ENCODE data around the gene DARS1.

Gene DARS1

DNA sequence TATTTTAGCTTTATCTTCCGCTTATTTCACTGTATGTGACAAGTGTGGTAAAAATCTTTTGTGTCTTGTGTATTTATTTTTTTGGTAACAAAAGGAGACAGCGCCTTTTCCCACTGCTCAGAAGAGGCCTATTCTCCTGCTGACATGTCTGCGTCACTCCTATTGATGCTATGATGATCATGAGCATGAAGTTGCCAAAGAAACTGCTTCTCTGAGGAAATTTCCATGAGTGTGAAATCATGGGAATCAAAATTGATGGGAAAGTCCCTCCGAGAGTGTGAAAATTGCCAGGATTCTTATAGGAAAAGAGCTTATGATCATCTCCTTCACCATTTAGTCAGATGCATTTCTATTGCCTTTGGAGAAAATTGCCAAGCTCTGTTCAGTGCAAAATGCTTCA lies 36.5 kb upstream of the DARS1 start:
- Mint-ChIP-seq H3K4me3 (no peak overlapping the region), H3K36me3 (ENCODE audit: low read depth) (no peaks in the 10 kb centered on the region), H3K27me3 (no peaks in the 10 kb centered on the region), H3K4me1 (peaks cover 11% of the 10 kb centered on the region), H3K9me3 (no peaks in the 10 kb centered on the region), H3K27ac (no peak overlapping the region)
- no peak for ATAC-seq
- no peak for DNase-seq

- H3K4me3 Mint-ChIP-seq = no peak overlapping the region
- no peaks in the 10 kb centered on the region for H3K27me3 Mint-ChIP-seq
- H3K27ac Mint-ChIP-seq = no peak overlapping the region
- ATAC-seq (no peak), DNase-seq (no peak)
- no peaks in the 10 kb centered on the region for H3K9me3 Mint-ChIP-seq
- H3K36me3 Mint-ChIP-seq (ENCODE audit: low read depth) = no peaks in the 10 kb centered on the region
- peaks cover 11% of the 10 kb centered on the region for H3K4me1 Mint-ChIP-seq
Measured at GRCh38 chr2:136021406-136021805, 36.0 kb upstream of the DARS1 start.

DNA sequence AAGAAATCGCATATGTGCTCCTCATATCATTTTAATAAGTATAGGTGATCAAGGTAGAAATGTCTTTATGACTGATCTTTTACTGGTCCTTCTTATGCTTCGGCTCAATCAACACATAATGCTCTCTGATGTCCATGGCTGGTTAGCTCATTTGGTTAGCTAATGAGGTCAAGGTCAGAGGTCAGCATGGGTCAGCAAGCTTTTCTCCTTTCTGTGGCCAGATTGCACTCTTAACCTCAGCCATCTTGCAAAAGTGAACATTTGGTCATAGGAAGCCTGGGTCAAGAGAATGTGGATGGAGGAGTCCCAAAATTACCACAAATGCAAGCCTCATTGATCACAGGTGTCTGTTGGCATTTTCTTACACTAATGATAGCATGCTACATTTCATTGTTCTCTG lies 35.4 kb upstream of the DARS1 start:
- Mint-ChIP-seq H3K36me3 (ENCODE audit: low read depth) (no peaks in the 10 kb centered on the region), H3K9me3 (peaks cover under 1% of the 10 kb centered on the region), H3K4me1 (peaks cover 11% of the 10 kb centered on the region), H3K4me3 (no peak overlapping the region), H3K27ac (no peak overlapping the region), H3K27me3 (no peaks in the 10 kb centered on the region)
- ATAC-seq (no peak), DNase-seq (no peak)

DNA sequence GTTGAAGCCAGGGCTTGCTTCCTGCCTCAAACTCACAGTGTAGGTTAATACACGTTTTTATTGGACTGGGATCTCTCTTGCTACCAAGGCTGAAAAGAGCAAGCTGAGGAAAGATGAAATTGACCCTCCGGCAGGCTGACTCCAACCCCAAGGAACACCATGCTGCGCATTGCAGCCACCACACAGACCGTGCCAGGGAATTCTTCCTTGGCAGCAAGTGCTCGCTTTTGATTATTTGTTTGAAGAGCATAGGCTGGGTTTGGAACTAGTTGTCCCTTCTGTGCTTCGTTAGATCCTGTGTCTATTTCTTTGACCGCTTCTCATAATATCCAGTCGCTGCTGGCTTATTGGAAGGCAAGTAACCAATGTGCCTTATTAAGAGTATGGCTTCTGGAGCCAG lies 34.4 kb upstream of the DARS1 start:
- Mint-ChIP-seq H3K4me3 (no peak overlapping the region), H3K9me3 (peaks cover 6% of the 10 kb centered on the region), H3K27me3 (no peaks in the 10 kb centered on the region), H3K36me3 (ENCODE audit: low read depth) (no peaks in the 10 kb centered on the region), H3K27ac (no peak overlapping the region), H3K4me1 (peaks cover 13% of the 10 kb centered on the region)
- DNase-seq (no peak), ATAC-seq (no peak)

- Mint-ChIP-seq H3K4me3 (no peak overlapping the region), H3K9me3 (peaks cover 6% of the 10 kb centered on the region), H3K27me3 (no peaks in the 10 kb centered on the region), H3K27ac (no peak overlapping the region), H3K4me1 (peaks cover 13% of the 10 kb centered on the region), H3K36me3 (ENCODE audit: low read depth) (no peaks in the 10 kb centered on the region)
- ATAC-seq = no peak
- no peak for DNase-seq
Measured at GRCh38 chr2:136019306-136019705, 33.9 kb upstream of the DARS1 start.

DNA sequence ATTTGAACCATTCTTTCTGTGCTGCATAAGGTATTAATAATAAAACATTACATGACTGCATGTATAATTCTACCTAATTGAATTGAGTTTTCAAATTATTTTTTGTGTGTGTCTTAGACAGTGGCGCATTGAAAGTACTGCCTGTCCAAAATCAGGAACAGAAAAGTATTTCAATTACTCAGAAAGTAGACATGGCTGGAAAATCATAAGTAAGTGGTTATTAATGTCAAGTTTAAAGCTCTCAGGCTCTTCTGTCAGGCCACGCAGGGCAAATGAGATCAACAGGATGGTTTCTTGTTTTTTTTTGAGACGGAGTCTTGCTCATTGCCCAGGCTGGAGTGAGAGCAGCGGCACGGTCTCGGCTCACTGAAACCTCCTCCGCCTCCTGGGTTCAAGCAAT lies 32.4 kb upstream of the DARS1 start:
- H3K4me1 Mint-ChIP-seq = peaks cover 19% of the 10 kb centered on the region
- no peaks in the 10 kb centered on the region for H3K27me3 Mint-ChIP-seq
- H3K4me3 Mint-ChIP-seq = no peak overlapping the region

DNA sequence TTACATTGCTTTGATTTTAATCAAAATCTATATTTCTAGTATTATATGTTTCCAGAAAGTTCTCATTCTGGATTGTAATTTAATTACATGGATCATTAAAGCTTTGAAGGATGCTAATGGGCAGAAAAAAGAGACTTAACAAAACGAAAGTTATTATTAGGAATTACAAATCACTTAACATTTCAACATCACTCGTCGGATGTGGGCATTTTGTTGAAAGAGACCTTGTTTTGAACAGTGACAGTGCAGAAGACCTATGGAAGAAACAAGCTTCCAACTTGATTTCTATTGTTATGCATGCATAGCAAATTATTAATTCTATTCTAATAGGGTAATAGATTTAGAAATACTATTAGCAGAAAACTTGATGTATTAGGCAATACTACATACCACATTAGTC lies 31.4 kb upstream of the DARS1 start:
- H3K27ac Mint-ChIP-seq = no peak overlapping the region
- no peak for ATAC-seq
- no peak for DNase-seq
- no peak overlapping the region for H3K4me3 Mint-ChIP-seq
- peaks cover 19% of the 10 kb centered on the region for H3K4me1 Mint-ChIP-seq
- H3K36me3 Mint-ChIP-seq (ENCODE audit: low read depth) = no peaks in the 10 kb centered on the region
- no peaks in the 10 kb centered on the region for H3K27me3 Mint-ChIP-seq
- H3K9me3 Mint-ChIP-seq = peaks cover 6% of the 10 kb centered on the region

More for the DNA sequence above, 32.4 kb upstream of the DARS1 start:
- H3K9me3 Mint-ChIP-seq = peaks cover 6% of the 10 kb centered on the region
- no peak overlapping the region for H3K27ac Mint-ChIP-seq
- DNase-seq (no peak), ATAC-seq (no peak)
- no peaks in the 10 kb centered on the region for H3K36me3 Mint-ChIP-seq (ENCODE audit: low read depth)

GRCh38 chr2:136016427-136016826 lies 31.0 kb upstream of the DARS1 start:
- Mint-ChIP-seq H3K36me3 (ENCODE audit: low read depth) (no peaks in the 10 kb centered on the region), H3K4me1 (peaks cover 19% of the 10 kb centered on the region), H3K27me3 (no peaks in the 10 kb centered on the region), H3K27ac (no peak overlapping the region), H3K9me3 (peaks cover 6% of the 10 kb centered on the region), H3K4me3 (no peak overlapping the region)
- DNase-seq (no peak), ATAC-seq (no peak)

- Mint-ChIP-seq H3K27me3 (no peaks in the 10 kb centered on the region), H3K4me3 (no peak overlapping the region), H3K36me3 (ENCODE audit: low read depth) (no peaks in the 10 kb centered on the region), H3K9me3 (peaks cover 6% of the 10 kb centered on the region), H3K27ac (no peak overlapping the region), H3K4me1 (peaks cover 19% of the 10 kb centered on the region)
- ATAC-seq = no peak
- no peak for DNase-seq
Measured at GRCh38 chr2:136015699-136016098, 30.3 kb upstream of the DARS1 start.

- Mint-ChIP-seq H3K9me3 (peaks cover 6% of the 10 kb centered on the region), H3K36me3 (ENCODE audit: low read depth) (no peaks in the 10 kb centered on the region), H3K27me3 (no peaks in the 10 kb centered on the region), H3K4me1 (peaks cover 16% of the 10 kb centered on the region), H3K27ac (no peak overlapping the region), H3K4me3 (no peak overlapping the region)
- no peak for DNase-seq
- no peak for ATAC-seq
Measured at GRCh38 chr2:136014411-136014810, 29.0 kb upstream of the DARS1 start.

- Mint-ChIP-seq H3K9me3 (peaks cover 6% of the 10 kb centered on the region), H3K4me3 (no peak overlapping the region)
Measured at GRCh38 chr2:136013955-136014354, 28.5 kb upstream of the DARS1 start.

GRCh38 chr2:136013136-136013685 lies 27.8 kb upstream of the DARS1 start:
- Mint-ChIP-seq H3K36me3 (ENCODE audit: low read depth) (no peaks in the 10 kb centered on the region), H3K27ac (no peak overlapping the region), H3K27me3 (no peaks in the 10 kb centered on the region), H3K4me1 (peaks cover 20% of the 10 kb centered on the region), H3K9me3 (peaks cover 6% of the 10 kb centered on the region), H3K4me3 (no peak overlapping the region)
- ATAC-seq (no peak), DNase-seq (no peak)

More at GRCh38 chr2:136013955-136014354, 28.5 kb upstream of the DARS1 start:
- Mint-ChIP-seq H3K36me3 (ENCODE audit: low read depth) (no peaks in the 10 kb centered on the region), H3K27me3 (no peaks in the 10 kb centered on the region), H3K27ac (no peak overlapping the region), H3K4me1 (peaks cover 15% of the 10 kb centered on the region)
- DNase-seq (no peak), ATAC-seq (no peak)

DNA sequence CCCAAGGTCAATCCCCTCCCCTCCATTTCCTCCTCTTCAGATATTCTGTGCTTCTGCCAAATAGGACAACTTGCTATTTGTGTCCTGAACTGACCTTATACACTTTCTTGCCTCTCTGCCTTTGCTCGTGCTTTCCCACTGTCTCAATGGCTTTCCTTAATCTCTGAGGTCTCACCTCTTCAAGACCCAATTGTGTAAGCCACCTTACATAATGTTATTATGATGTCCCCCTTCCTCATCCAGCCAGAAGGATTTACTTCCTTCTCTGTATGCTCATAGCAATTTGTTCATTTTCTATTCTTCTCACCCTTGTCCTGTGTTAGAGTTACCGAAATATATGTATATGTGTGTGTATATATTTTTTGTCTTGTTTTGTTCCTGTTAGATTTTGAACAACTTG lies 26.9 kb upstream of the DARS1 start:
- ATAC-seq (no peak), DNase-seq (no peak)
- H3K4me3 Mint-ChIP-seq = no peak overlapping the region
- H3K4me1 Mint-ChIP-seq = peaks cover 29% of the 10 kb centered on the region
- peaks cover 6% of the 10 kb centered on the region for H3K9me3 Mint-ChIP-seq
- no peak overlapping the region for H3K27ac Mint-ChIP-seq
- no peaks in the 10 kb centered on the region for H3K27me3 Mint-ChIP-seq
- no peaks in the 10 kb centered on the region for H3K36me3 Mint-ChIP-seq (ENCODE audit: low read depth)

DNA sequence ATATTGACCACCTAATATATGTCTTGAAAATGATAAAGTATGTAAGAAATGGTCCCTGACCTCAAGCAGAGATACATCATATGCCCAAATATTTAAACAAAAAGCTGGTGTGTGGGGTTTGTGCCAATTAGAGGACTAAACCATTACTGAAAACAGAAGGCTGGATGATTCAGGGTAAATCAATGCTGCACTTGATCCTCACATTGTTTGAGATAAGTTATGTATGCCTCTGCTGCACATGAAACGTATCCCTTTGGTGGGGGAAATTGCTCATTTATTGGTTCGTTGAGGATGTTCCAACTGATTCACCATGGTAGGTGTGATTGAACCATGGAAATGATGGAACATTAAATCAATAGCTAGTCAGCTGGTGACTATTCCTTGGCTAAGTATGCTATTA lies 24.7 kb upstream of the DARS1 start:
- Mint-ChIP-seq H3K36me3 (ENCODE audit: low read depth) (no peaks in the 10 kb centered on the region), H3K27me3 (no peaks in the 10 kb centered on the region), H3K4me3 (no peak overlapping the region), H3K9me3 (no peaks in the 10 kb centered on the region), H3K4me1 (peaks cover 39% of the 10 kb centered on the region), H3K27ac (no peak overlapping the region)
- DNase-seq = no peak
- ATAC-seq = no peak

GRCh38 chr2:136008205-136008865 lies 22.9 kb upstream of the DARS1 start:
- peak; percentile 67 for DNase-seq
- no peaks in the 10 kb centered on the region for H3K27me3 Mint-ChIP-seq
- peak overlapping the region; percentile 51 for H3K4me3 Mint-ChIP-seq
- peak overlapping the region; percentile 80 for H3K27ac Mint-ChIP-seq
- peaks cover 4% of the 10 kb centered on the region for H3K36me3 Mint-ChIP-seq (ENCODE audit: low read depth)
- peaks cover 48% of the 10 kb centered on the region for H3K4me1 Mint-ChIP-seq
- ATAC-seq = peak; percentile 93
- H3K9me3 Mint-ChIP-seq = no peaks in the 10 kb centered on the region

- Mint-ChIP-seq H3K9me3 (no peaks in the 10 kb centered on the region), H3K36me3 (ENCODE audit: low read depth) (peaks cover 6% of the 10 kb centered on the region), H3K4me1 (peaks cover 47% of the 10 kb centered on the region), H3K27me3 (no peaks in the 10 kb centered on the region), H3K27ac (no peak overlapping the region), H3K4me3 (no peak overlapping the region)
- no peak for ATAC-seq
- DNase-seq = no peak
Measured at GRCh38 chr2:136006658-136007057, 21.2 kb upstream of the DARS1 start.

Measured in activated naive CD8-positive, alpha-beta T cell treated with anti-CD3 and anti-CD28 coated beads, Interleukin-2, amount 50 U/mL, for 24 hours (primary cell).